Adrenal gland (tissue), 5 donors: ENCODE measurements around the gene HSD17B12.

Experiments
- CTCF ChIP-seq, 6 experiments: fragments of 450-650 bp in 4 of 6; fragments of 200-600 bp in 2 of 6; sonication (generic) in 1 of 6; IDR thresholded peaks; 1 replicate in 5 of 6; 2 replicates in 1 of 6; pipeline versions ENCODE4 v1.5.1 to v1.8.0; 2016 to 2021; ENCODE audit warnings: antibody characterized with exemption in 6 of 6, mild to moderate bottlenecking in 2 of 6, moderate library complexity in 1 of 6
- POLR2A ChIP-seq, 2 donors: fragments of 450-650 bp; IDR thresholded peaks; one replicate each; pipeline ENCODE4 v1.6.1; 2017; ENCODE audit warnings: antibody characterized with exemption in 2 of 2, mild to moderate bottlenecking in 2 of 2, moderate library complexity in 1 of 2
- donor health status: DM: no; HTN: no; CAD: no.

GRCh38 chr11:43674560-43674959 lies 6.0 kb upstream of the HSD17B12 start:
- TF ChIP-seq CTCF (IDR thresholded peaks at IDR 0.05) (no peak), POLR2A (IDR thresholded peaks at IDR 0.05) (no peak)
